HCT116 (cell line): ENCODE data around the gene CA12.

Experiments
- POLR2A ChIP-seq: IDR thresholded peaks from 2 replicates; pipeline ENCODE4 v1.7.0; 2011; ENCODE audit warnings: borderline replicate concordance; ENCODE audit not compliant: insufficient read depth, insufficient read length; ENCODE audit errors: extremely low read depth
- SP1 ChIP-seq: IDR thresholded peaks from 2 replicates; pipeline ENCODE4 v1.6.1; 2012; ENCODE audit warnings: low read depth
- TF ChIP-seq, protein P1 (sequence below), 3 experiments: fragments of 200-600 bp in 1 of 3; sonication (generic) in 1 of 3; IDR thresholded peaks in 2 of 3; conservative IDR thresholded peaks in 1 of 3; 2 replicates each; pipeline ENCODE4 v1.5.1; 2012 to 2017; ENCODE audit warnings: low read depth in 2 of 3, low read length in 2 of 3, antibody characterized with exemption in 1 of 3, borderline replicate concordance in 1 of 3, control low read depth in 1 of 3, mild to moderate bottlenecking in 1 of 3, mixed read lengths in 1 of 3, mixed run types in 1 of 3, moderate library complexity in 1 of 3; ENCODE audit not compliant: insufficient read depth in 1 of 3

DNA sequence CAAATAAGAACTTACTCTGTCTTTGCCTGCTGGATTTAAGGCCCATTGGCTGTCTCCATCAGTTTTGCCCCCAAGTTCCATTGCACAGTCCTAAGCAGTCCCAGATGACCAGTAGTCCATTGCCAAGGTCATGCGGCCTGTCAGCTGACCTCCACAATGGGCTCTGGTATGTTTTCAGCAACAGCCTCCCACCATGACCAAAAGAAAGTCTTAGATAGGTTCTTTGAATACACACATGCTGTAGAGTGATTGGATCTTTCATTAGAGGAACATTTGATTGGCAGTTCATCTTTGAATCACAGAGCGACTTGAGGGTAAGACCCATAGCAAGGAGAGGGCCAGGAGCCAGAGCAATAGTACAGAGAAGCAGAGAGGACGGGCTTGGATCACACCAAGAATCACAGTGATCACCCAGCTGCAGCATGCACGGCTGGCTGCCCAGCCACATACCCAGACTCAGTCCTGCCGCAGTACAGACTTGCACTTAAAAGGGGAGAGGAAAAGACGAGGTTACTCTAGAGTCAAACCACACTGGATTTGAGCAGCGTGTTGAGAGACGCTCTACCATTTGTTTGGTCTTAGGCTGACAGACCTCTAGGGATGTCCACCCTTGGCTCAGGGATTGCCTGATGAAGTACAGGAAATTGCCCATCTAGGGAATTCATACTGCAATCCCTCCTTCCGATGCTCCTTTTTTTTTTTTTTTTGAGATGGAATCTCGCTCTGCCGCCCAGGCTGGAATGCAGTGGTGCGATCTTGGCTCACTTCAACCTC lies 53.8 kb downstream of the CA12 start:
- TF ChIP-seq, protein P1, sequence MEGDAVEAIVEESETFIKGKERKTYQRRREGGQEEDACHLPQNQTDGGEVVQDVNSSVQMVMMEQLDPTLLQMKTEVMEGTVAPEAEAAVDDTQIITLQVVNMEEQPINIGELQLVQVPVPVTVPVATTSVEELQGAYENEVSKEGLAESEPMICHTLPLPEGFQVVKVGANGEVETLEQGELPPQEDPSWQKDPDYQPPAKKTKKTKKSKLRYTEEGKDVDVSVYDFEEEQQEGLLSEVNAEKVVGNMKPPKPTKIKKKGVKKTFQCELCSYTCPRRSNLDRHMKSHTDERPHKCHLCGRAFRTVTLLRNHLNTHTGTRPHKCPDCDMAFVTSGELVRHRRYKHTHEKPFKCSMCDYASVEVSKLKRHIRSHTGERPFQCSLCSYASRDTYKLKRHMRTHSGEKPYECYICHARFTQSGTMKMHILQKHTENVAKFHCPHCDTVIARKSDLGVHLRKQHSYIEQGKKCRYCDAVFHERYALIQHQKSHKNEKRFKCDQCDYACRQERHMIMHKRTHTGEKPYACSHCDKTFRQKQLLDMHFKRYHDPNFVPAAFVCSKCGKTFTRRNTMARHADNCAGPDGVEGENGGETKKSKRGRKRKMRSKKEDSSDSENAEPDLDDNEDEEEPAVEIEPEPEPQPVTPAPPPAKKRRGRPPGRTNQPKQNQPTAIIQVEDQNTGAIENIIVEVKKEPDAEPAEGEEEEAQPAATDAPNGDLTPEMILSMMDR (IDR thresholded peaks at IDR 0.05 in 2 of 3, conservative IDR thresholded peaks at IDR 0.05 in 1 of 3; ENCODE audit: borderline replicate concordance in 1 of 3, insufficient read depth in 1 of 3, low read depth in 2 of 3, low read length in 2 of 3), result no peak
- TF ChIP-seq SP1 (no peak), POLR2A (no peak)
